GM19455 (cell line): ENCODE results near the gene MYL3.

ENCODE experiments used
- ATAC-seq: cut with Tn5 transposase; IDR thresholded peaks from one replicate; pipeline ENCODE4 v1.9.1; 2021; ENCODE audit not compliant: unreplicated experiment

The MYL3 gene

GRCh38 chr3:46865546-46865945, 2.3 kb upstream of the MYL3 start:
- no peak for ATAC-seq

DNA sequence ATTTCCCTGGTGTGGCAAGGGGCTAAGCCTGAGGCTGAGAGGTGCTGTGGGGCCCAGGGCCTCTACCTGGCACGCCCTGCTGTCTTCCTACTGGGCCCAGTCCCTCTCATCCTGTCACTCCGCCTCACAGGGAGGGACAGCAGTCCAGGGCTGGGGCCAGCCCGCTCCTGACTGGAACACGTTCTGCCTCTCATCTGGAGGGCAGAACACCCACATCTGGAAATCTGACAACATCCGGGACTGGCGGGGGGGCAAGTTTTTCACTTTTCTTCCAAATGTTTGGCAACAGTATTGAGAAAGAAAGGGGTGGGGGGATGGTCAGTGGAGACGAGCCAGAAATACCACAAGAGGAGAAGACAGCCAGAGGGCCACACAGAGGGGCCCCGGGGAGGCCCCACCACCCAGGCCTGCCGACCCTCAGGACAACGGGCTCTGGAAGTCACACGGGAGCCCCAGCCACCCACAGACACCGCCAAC, 1.8 kb upstream of the MYL3 start:
- ATAC-seq = no peak

- ATAC-seq = no peak
Measured at GRCh38 chr3:46864061-46864881, 1.0 kb upstream of the MYL3 start.

DNA sequence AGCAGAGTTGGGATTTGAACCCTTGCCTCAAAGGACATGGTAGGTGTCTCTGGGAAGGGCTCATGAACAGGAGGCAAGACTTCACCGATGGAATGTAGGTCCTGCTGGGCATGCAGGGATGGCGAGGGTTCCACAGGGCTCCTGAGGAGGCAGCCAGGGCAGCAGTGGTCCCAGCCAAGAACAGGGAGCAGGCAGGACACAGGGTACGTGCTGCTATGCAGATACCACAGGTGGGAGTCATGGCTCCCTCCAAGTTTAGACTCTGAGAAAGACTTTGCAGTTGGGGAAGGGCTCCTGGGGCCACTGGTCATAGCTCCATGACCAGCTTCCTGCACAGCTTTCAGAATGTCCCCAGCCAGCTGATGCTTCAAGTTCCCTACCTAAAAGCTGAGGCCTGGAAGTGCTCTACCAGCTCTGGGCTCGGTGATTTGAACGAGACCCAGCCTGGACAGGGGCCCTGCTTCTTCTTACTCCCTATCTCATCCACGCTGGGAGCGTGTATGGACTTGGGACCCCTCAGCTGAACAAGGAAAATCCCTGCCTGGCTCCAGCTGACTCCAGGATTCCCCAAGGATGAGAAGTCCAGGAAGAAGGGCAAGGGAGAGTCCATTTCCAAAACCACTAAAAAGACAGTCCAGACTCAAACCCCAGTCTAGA, 747 bp downstream of the MYL3 start:
- no peak for ATAC-seq

GRCh38 chr3:46861605-46862368, 1.5 kb downstream of the MYL3 start:
- ATAC-seq = no peak

GRCh38 chr3:46860810-46861604, 2.2 kb downstream of the MYL3 start:
- no peak for ATAC-seq

DNA sequence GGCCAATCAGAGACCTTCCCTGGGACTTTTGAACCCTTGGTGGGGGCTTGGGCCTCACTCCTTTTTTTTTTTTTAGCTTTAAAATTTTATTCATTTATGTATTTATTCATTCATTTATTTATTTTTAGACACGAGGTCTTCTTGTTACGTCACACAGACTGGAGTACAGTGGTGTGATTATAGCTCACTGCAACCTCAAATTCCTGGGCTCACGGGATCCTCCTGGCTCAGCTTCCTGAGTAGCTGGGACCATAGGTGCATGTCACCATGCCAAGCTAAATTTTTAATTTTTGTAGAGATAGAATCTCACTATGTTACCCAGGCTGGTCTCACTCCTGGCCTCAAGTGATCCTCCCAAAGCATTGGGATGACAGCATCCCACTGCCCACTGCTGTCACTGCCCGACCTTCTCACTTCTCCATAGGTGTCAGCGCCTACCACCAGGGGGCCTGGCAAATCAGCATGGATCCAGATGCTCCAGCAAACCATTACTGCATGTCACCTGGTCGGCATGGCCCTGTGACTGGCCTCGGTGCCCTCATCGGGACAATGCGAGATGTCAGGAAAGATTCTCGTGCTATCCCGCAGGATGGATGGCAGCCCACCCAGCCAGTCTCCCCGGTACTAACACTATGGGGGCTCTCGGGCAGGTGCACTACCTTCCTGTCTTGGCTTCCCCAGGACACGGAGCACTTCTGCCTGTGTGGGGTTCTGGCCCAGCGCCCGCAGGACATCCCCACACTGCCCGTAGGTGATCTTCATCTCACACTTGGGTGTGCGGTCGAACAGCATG, 3.0 kb downstream of the MYL3 start:
- ATAC-seq = no peak

DNA sequence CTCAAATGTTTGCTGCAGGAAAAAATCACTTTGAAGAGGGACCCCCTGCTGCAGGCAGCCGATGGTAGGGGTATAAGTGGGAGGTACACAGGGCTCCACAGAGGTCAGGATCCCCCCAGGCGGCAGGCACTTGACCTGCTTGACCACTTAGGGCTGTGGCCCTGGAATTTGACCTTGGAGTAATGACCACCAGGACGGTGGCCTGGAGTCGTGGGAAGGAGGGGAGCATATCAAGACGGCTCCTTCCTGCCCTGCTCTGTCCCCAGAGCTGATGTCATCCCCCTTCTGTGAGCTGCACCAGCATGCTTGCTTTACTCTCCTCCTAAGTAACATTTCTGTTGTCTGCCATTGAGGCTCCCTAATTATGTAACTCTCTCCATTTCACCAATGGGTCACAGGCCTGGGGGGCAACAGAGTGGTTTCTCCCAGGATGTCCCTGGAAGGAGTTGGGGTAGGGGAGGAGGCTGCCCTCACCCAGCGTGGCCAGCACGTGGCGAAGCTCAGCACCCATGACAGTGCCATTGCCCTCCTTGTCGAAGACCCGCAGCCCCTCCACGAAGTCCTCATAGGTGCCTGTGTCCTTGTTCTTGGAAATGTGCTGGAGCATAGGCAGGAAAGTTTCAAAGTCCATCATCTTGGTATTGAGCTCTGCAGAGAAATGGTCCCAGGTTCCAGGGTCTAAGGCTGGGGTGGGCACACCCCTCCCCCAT, 4.1 kb downstream of the MYL3 start:
- no peak for ATAC-seq

GRCh38 chr3:46858456-46858855, 4.8 kb downstream of the MYL3 start:
- no peak for ATAC-seq

DNA sequence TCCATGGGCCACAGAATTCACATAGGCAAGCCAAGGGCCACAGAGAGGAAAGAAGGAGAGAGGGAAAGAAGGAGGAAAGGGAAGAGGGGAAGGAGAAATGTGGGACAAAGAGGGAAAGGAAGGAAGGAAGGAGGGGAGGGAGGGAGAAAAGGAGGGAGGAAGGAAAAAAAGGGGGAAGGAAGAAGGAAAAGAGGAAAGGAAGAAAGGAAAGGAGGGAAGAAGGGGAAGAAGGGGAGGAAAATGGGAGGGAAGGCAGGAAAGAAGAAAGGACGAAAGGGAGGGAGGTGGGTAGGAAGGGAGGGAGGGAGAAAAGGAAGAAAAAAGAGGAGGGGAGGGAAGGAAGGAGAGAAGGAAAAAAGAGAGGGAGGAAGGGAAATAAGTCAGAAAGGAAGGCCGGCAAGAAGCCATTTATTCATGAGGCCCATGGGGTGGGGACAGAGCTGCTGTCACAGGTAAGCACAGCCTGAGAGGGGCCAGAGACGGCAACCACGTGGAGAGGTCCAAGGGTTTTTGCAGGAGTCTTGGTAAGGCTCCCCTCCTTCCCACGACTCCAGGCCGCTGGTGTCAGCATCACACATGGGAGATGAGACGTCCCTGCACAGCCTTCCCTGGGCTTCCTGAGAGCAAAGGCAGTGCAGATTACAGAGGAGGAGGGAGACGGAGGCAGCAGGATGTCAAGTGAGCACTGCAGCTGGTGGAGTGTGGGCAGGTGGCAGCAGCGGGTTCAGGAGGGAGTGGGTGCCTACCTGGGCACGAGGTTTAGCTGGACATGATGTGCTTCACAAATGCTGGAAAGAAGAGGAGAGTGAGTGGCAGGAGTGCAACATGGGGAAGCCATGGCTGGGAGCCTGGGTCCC, 5.5 kb downstream of the MYL3 start:
- ATAC-seq = no peak

DNA sequence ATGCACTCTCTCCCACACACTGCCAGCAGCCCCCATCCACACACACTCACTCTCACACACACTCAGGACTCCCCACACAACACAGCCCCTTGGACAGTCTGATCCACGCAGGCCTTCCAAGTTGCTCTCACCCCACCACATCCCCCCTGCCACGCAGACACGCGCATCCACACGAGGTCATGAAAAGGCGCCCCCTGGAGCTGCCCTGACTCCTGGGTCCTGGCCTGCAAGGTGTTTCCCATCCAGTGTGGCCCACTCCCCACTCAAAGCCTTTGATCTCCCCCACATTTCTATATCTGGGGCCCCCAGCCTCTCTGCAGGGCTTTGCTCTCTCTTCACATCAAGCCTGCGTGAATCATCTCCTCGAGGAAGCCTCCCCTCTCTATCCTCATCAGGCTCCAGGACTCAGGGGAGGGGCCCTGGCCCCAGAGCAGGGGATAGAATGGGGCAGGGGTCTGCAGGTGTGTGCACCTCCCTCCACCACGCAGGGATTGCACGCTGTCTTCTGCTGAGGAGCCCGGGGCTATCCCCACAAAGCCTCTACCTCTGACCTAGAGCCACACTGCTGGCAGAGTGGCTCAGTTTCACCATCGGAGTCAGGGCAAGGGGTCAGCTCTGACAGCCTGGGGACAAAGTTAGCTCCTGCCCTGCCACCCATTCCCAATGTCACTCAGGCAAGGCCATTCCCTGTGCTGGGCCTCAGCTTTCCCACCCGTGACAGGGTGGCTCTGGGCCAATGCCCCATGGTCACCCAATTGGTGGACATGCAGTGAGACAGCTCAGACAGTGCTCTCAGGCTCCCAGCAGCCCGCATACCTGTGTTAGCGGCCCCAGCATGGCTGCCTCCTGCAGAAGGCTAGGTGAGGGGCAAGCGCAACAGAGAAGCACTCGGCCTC, 6.4 kb downstream of the MYL3 start:
- ATAC-seq = no peak

- ATAC-seq = no peak
Measured at GRCh38 chr3:46854555-46854991, 8.7 kb downstream of the MYL3 start.

DNA sequence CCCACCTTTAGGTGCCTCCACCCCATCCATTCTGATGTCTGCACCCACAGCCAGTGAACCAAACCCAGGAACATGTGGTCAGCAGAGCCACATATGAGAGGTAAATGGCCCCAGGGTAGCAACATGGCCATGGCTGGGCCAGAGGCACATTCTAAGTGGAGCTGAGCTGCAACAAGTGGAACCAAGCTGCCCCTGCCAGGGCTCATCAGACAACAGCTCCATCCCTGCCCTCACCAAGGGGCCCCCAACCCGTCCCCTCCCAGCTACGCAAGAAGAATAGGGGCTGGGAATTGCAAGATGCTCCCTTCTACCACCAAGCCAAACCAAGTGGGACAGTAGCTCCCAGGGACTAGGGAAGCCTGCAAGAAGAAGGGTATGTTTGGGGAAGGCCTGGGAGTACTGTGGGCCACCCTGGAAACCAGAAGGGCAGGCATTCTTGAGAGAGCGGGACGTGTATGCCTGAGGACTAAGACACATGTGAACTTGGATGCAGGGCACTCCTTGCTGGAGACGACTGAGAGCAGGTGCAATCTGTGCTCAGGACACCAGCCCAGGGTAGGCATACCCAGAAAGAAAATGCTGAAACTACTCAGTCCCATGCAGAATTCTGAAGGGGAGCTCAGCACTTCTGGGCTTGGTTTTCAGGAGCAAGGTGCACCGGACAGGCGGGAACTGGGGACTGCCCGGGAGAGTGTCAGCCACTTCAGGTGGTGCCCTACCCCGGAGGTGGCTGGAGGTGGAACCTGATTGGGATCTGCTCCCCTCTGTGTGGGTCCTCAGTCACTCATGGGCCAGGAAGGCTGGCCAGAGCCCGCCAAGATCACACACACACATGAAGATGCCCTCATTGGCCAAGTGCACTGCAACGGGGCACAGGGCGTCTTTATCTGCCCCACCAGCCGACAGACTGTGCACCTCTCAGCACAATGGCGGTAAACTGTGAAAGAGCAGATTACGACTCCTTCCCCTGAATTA, 9.5 kb downstream of the MYL3 start:
- ATAC-seq = no peak

DNA sequence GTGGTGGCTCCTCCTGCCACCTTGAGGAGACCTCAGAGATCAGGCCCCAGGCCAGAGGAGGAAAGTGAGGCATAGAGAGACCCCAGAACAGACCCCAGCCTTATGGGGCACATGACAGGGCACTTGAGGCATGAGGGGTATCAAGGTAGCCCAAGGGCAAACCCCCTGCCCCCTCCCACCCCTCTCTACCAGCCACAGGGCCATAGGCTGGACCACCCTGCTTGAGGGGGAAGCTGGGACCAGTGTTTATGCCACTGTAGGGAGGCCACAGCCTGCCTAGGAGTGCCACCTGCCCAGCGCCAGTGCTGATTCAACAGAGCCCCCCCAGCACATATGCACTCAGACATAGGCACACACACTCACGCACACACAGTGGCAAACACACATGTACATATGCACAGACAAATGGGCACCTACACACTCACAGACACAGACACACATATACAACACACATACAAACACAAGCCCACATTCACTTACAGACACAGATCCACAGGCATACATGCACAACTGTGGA, 10.3 kb downstream of the MYL3 start:
- ATAC-seq = no peak

DNA sequence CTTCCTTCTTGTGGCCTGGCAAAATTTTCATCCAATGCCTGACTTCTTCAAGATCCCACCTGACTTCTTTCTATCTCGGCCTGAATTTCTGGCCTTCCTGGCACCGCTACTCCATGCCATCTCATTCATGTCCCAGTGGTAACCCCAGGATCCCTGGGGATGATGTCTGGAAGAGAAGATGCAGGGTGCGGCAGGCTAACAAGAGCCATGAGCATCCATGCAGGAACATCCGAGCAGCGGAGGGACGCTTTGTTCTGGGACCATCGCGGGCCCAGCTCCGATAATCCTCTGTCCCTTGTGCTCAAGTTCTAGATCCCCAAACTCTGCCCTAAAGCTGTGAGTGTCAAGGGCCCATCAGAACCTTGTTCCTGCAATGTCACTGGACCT, 10.9 kb downstream of the MYL3 start:
- ATAC-seq = no peak
